ENCODE data around the gene PAK2. TPM values are rescaled to one million over a fixed set of nuclear protein-coding genes. Genes with fewer than 3 reads are reported as not detected.

PAK2 gene
- total RNA-seq, 2 donors from 2014 or later, result 47.3 to 78.3 TPM

GRCh38 chr3:196774191-196774820, 34.6 kb downstream of the PAK2 start:
- intact Hi-C loops (cut with DNase I), result no loop called here
- DNase-seq (no peak), ATAC-seq (peak in 1 of 2 donors; percentile 47)

- ATAC-seq (no peak), DNase-seq (no peak)
- intact Hi-C loops (cut with DNase I), result no loop called here
These were observed 35.3 kb downstream of the PAK2 start for GRCh38 chr3:196774848-196775422.

- intact Hi-C loops (cut with DNase I), result no loop called here
- DNase-seq (no peak), ATAC-seq (no peak)
These were observed 36.3 kb downstream of the PAK2 start for GRCh38 chr3:196775938-196776337.

GRCh38 chr3:196777836-196778235, 38.2 kb downstream of the PAK2 start:
- intact Hi-C loops (cut with DNase I), result no loop called here
- no peak for DNase-seq
- ATAC-seq, result no peak

GRCh38 chr3:196778755-196779154, 39.1 kb downstream of the PAK2 start:
- ATAC-seq (peak in 1 of 2 donors; percentile 47), DNase-seq (no peak)
- intact Hi-C loops (cut with DNase I), result no loop called here

- DNase-seq (no peak), ATAC-seq (peak in 1 of 2 donors; percentile 79)
- intact Hi-C loops (cut with DNase I), result no loop called here
These were observed 42.9 kb downstream of the PAK2 start for GRCh38 chr3:196782511-196782910.

GRCh38 chr3:196788528-196788927, 48.9 kb downstream of the PAK2 start:
- DNase-seq (no peak), ATAC-seq (no peak)
- intact Hi-C loops (cut with DNase I), result no loop called here

GRCh38 chr3:196789885-196790359, 50.3 kb downstream of the PAK2 start:
- intact Hi-C loops (cut with DNase I), result no loop called here
- DNase-seq, result no peak
- ATAC-seq, result no peak

- DNase-seq, result no peak
- ATAC-seq, result no peak
- intact Hi-C loops (cut with DNase I), result no loop called here
These were observed 51.0 kb downstream of the PAK2 start for GRCh38 chr3:196790636-196791035.

GRCh38 chr3:196792771-196793170, 53.1 kb downstream of the PAK2 start:
- intact Hi-C loops (cut with DNase I), result no loop called here
- peak; percentile 19 to 75 for ATAC-seq
- no peak for DNase-seq

GRCh38 chr3:196793246-196793645, 53.6 kb downstream of the PAK2 start:
- ATAC-seq, result peak; percentile 27 to 86
- intact Hi-C loops (cut with DNase I), result no loop called here
- DNase-seq, result no peak

- DNase-seq, result no peak
- intact Hi-C loops (cut with DNase I), result no loop called here
- ATAC-seq, result no peak
These were observed 54.8 kb downstream of the PAK2 start for GRCh38 chr3:196794467-196794866.

GRCh38 chr3:196796317-196796716, 56.7 kb downstream of the PAK2 start:
- intact Hi-C loops (cut with DNase I), result no loop called here
- ATAC-seq (no peak), DNase-seq (no peak)

GRCh38 chr3:196800742-196801434, 61.2 kb downstream of the PAK2 start:
- ATAC-seq, result no peak
- intact Hi-C loops (cut with DNase I), result loop anchor here in 1 of 2 donors (10.0 kb wide), 1 partner anchor 46 kb away; no protein-coding TSS in a partner anchor
- DNase-seq, result no peak

- DNase-seq (no peak), ATAC-seq (no peak)
- intact Hi-C loops (cut with DNase I), result loop anchor here in 1 of 2 donors (10.0 kb wide), 1 partner anchor 49 kb away; no protein-coding TSS in a partner anchor
These were observed 64.3 kb downstream of the PAK2 start for GRCh38 chr3:196803891-196804468.

GRCh38 chr3:196804773-196805172, 65.1 kb downstream of the PAK2 start:
- no peak for ATAC-seq
- intact Hi-C loops (cut with DNase I), result loop anchor here in 1 of 2 donors (10.0 kb wide), 1 partner anchor 50 kb away; no protein-coding TSS in a partner anchor
- DNase-seq, result no peak

GRCh38 chr3:196810963-196811581, 71.4 kb downstream of the PAK2 start:
- DNase-seq, result no peak
- no peak for ATAC-seq
- intact Hi-C loops (cut with DNase I), result no loop called here

GRCh38 chr3:196812853-196813252, 73.2 kb downstream of the PAK2 start:
- ATAC-seq, result peak in 1 of 2 donors; percentile 76
- no peak for DNase-seq
- intact Hi-C loops (cut with DNase I), result no loop called here

- peak in 1 of 2 donors; percentile 92 for ATAC-seq
- intact Hi-C loops (cut with DNase I), result no loop called here
- no peak for DNase-seq
These were observed 74.2 kb downstream of the PAK2 start for GRCh38 chr3:196813903-196814302.
